Stimulated activated naive CD4-positive, alpha-beta T cell (primary cell): ENCODE data around the gene FKBP1A.
A peak's percentile ranks its signal among the peaks of the same experiment; 100 is the strongest.

Source experiments
- DNase-seq, 6 experiments: peaks; one replicate each; lab custom pipeline; 2025; lab: John Stamatoyannopoulos, UW

The FKBP1A gene

GRCh38 chr20:1332749-1333300 lies 60.0 kb downstream of the FKBP1A start:
- DNase-seq = no peak

- DNase-seq = no peak
Measured at GRCh38 chr20:1331801-1332453, 60.9 kb downstream of the FKBP1A start.

GRCh38 chr20:1331101-1331500 lies 61.8 kb downstream of the FKBP1A start:
- no peak for DNase-seq

GRCh38 chr20:1330075-1330830 lies 62.6 kb downstream of the FKBP1A start:
- peak in 5 of 6 experiments; percentile 29 to 59 (median 48) for DNase-seq

GRCh38 chr20:1328680-1329330 lies 64.0 kb downstream of the FKBP1A start, which contains the start of gene SDCBP2:
Gene SDCBP2 (minus strand): TSS chr20:1329139. CDS start chr20:1320416, 8,723 bp downstream.
- no peak for DNase-seq

GRCh38 chr20:1327827-1328679 lies 64.8 kb downstream of the FKBP1A start:
- DNase-seq = no peak

- DNase-seq = no peak
Measured at GRCh38 chr20:1327241-1327653, 65.6 kb downstream of the FKBP1A start.

- no peak for DNase-seq
Measured at GRCh38 chr20:1326031-1326930, 66.6 kb downstream of the FKBP1A start.

- DNase-seq = peak; percentile 96 to 99 (median 98)
Measured at GRCh38 chr20:1325173-1326030, 67.5 kb downstream of the FKBP1A start.

- DNase-seq = peak in 2 of 6 experiments; percentile 14 to 17
Measured at GRCh38 chr20:1324598-1325172, 68.2 kb downstream of the FKBP1A start.

- no peak for DNase-seq
Measured at GRCh38 chr20:1323830-1324597, 68.8 kb downstream of the FKBP1A start.

- no peak for DNase-seq
Measured at GRCh38 chr20:1323256-1323655, 69.6 kb downstream of the FKBP1A start.

GRCh38 chr20:1322511-1323245 lies 70.2 kb downstream of the FKBP1A start:
- DNase-seq = no peak

- no peak for DNase-seq
Measured at GRCh38 chr20:1321654-1321939, 71.3 kb downstream of the FKBP1A start.

GRCh38 chr20:1320902-1321653 lies 71.8 kb downstream of the FKBP1A start:
- no peak for DNase-seq

- no peak for DNase-seq
Measured at GRCh38 chr20:1320016-1320415, 72.8 kb downstream of the FKBP1A start.

GRCh38 chr20:1319462-1319861 lies 73.4 kb downstream of the FKBP1A start:
- DNase-seq = no peak
